Measurements from ENCODE around the gene MMADHC.
"Not testable (repeated sequence)": the region's sequence is repeated elsewhere in the genome, so short reads cannot be mapped to it uniquely, and the experiment has no call there.

MMADHC gene

DNA sequence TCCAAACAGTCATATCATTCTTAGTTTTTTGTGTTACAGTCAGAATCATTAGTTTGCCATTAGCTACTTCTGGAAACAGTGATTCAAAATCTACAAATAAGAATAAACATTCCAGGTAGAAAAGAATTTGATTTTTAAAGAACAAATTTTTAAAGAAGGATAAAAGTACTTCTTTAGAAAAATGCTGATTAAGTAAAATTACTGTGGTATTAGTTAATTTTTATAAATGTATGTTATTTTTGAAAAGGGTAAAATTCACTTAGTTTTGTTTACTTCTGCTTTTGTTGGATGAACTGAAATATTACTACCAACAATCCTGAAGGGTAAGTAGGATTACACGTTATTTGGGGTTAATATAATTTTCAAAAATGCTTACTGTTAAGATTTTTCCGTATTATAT is 11.8 kb downstream of the MMADHC start:
- H3K4me1 Mint-ChIP-seq, result peaks cover 30% of the 10 kb centered on the region
- peaks cover 37% of the 10 kb centered on the region for H3K36me3 Mint-ChIP-seq (ENCODE audit: low read depth)
- DNase-seq, result no peak
- no peak overlapping the region for H3K4me3 Mint-ChIP-seq
- ATAC-seq, result no peak
- no peaks in the 10 kb centered on the region for H3K27me3 Mint-ChIP-seq
- no peak overlapping the region for H3K27ac Mint-ChIP-seq
- no peaks in the 10 kb centered on the region for H3K9me3 Mint-ChIP-seq

DNA sequence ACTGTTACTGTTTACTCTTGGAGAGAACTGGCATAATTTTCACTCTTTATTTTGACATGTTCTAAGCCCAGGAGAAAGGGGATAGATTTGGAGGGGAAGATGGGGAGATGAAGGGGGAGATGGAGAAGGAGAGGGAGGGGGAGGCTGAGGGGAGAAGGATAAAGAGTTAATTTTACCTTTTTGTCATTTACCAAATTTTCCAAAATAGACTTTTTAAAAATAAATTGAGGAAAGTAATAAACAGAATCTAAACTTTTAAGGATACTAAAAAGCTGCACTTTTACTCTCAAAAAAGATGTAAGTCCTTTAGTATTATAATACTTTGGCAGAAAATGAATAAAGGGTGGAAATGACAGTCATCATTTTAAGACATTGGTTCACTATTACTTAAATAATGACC is 12.3 kb downstream of the MMADHC start:
- peaks cover 34% of the 10 kb centered on the region for H3K36me3 Mint-ChIP-seq (ENCODE audit: low read depth)
- peaks cover 27% of the 10 kb centered on the region for H3K4me1 Mint-ChIP-seq
- no peaks in the 10 kb centered on the region for H3K9me3 Mint-ChIP-seq
- no peak for DNase-seq
- H3K27me3 Mint-ChIP-seq, result no peaks in the 10 kb centered on the region
- no peak overlapping the region for H3K27ac Mint-ChIP-seq
- H3K4me3 Mint-ChIP-seq, result no peak overlapping the region
- no peak for ATAC-seq

DNA sequence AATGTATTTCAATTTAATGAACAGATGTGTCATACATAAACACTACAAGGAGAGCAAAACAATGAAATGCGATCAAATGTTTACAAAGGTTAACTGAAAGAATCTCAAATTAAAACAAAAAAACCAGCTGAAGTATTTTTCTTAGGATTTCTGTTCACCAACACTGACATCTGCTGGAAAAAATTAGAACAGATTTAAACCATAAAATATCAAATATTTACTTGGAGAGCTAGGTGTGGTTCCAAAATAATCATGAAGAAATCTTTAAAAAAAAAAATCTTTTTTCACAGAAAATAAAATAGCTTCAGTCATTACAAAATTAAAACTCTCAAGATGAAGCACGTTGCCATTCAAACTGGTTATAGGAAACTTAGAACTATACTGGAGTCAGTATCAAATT is 13.8 kb downstream of the MMADHC start:
- Mint-ChIP-seq H3K27me3 (no peaks in the 10 kb centered on the region), H3K9me3 (no peaks in the 10 kb centered on the region), H3K4me3 (no peak overlapping the region), H3K36me3 (ENCODE audit: low read depth) (peaks cover 37% of the 10 kb centered on the region), H3K4me1 (peaks cover 18% of the 10 kb centered on the region), H3K27ac (no peak overlapping the region)
- no peak for ATAC-seq
- DNase-seq, result no peak

DNA sequence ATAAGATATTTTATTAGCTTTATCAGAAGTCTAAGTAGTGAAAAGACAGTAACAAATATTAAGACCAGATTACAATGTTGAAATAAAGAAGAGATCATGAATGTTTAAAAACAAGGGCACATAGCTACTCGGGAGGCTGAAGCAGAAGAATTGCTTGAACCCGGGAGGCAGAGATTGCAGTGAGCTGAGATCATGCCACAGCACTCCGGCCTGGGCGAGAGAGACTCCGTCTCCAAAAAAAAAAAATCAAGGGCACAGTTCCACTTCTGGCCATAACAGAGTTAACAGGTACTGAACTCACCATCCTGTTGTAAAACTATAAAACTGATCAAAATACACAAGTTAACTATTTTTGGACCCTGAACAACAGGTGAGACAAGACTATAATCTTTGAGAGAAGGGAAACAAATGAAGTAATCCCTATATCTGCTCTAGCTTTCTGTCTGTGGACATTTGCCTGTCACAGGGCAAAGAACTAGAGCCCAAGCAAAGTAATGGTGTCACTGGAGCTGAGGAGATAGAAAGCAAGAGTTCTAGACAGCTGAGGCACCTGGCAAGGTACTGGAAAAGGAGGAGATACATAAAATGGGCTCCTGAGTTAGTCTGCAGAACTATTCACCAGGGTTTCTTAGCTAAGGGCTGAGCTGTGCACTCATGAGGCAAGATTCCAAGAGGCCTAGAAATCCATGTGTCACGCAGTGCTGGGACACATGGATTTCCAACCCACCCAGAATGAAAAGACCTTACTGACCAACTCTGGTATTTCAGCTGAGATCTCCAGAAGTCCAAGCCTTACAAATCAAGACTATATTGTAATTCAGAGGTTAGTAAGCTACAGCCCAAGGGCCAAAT is 15.2 kb downstream of the MMADHC start:
- DNase-seq, result no peak
- Mint-ChIP-seq H3K4me3 (no peak overlapping the region), H3K36me3 (ENCODE audit: low read depth) (peaks cover 37% of the 10 kb centered on the region), H3K9me3 (no peaks in the 10 kb centered on the region), H3K27ac (peak overlapping the region; percentile 70), H3K27me3 (no peaks in the 10 kb centered on the region), H3K4me1 (peaks cover 11% of the 10 kb centered on the region)
- ATAC-seq, result no peak

DNA sequence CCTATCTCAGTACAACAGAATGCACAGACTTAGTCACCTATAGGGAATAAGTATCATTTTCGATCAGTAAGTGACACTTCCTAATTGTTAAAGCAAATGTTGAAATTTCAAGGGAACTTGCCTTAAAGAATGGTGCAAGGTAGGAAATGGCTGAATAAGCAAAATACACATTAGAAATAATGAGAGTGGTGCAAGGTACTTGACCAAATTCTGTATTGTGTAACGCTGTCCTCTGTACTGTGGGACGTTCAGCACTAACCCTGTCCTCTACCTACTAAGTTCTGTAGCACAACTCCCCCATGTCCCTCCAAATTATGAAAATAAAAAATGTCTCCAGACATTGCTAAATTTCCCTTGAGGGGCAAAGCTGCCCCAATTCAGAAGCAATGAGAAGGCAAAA is 19.4 kb downstream of the MMADHC start:
- no peak overlapping the region for H3K27ac Mint-ChIP-seq
- H3K4me3 Mint-ChIP-seq, result no peak overlapping the region
- no peaks in the 10 kb centered on the region for H3K27me3 Mint-ChIP-seq
- ATAC-seq (no peak), DNase-seq (no peak)
- no peaks in the 10 kb centered on the region for H3K4me1 Mint-ChIP-seq
- no peaks in the 10 kb centered on the region for H3K9me3 Mint-ChIP-seq
- peaks cover 30% of the 10 kb centered on the region for H3K36me3 Mint-ChIP-seq (ENCODE audit: low read depth)

DNA sequence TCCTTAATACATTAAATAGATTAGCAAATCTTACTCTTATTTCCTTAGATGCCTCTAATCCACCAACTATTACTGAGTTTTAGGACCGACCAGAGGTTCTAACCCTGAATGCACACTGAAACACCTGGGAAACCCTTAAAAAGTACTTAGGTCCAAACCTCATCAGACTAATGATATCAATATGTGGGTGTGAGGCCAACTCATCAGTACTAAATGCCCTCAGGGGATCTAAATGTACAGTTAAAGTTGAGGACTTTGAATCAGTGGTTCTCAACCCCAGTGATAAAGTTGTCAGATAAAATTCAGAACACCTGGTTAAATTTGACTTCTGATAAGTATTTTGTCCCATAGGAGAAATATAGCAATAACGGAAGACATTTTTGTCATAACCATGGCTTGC is 20.9 kb downstream of the MMADHC start:
- no peaks in the 10 kb centered on the region for H3K27me3 Mint-ChIP-seq
- H3K9me3 Mint-ChIP-seq, result no peaks in the 10 kb centered on the region
- H3K4me1 Mint-ChIP-seq, result no peaks in the 10 kb centered on the region
- H3K27ac Mint-ChIP-seq, result no peak overlapping the region
- H3K4me3 Mint-ChIP-seq, result no peak overlapping the region
- ATAC-seq, result no peak
- H3K36me3 Mint-ChIP-seq (ENCODE audit: low read depth), result peaks cover 22% of the 10 kb centered on the region
- DNase-seq, result no peak

DNA sequence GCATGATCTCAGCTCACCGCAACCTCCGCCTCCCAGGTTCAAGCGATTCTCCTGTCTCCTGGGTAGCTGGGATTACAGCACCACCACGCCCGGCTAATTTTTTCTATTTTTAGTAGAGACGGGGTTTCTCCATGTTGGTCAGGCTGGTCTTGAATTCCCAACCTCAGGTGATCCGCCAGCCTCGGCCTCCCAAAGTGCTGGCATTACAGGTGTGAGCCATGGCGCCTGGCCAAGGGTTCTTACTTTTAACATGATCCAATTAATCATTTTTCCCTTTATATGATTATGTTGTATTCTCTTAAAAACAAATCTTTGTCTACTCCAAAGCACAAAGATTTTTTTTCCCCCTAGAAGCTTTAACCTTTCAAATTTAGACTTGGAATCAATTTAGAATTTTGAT is 21.9 kb downstream of the MMADHC start:
- not testable (repeated sequence) for H3K9me3 Mint-ChIP-seq, H3K4me1 Mint-ChIP-seq, H3K27ac Mint-ChIP-seq, H3K4me3 Mint-ChIP-seq, H3K27me3 Mint-ChIP-seq, DNase-seq, ATAC-seq
- H3K36me3 Mint-ChIP-seq (ENCODE audit: low read depth), result peaks cover 22% of the 10 kb centered on the region

DNA sequence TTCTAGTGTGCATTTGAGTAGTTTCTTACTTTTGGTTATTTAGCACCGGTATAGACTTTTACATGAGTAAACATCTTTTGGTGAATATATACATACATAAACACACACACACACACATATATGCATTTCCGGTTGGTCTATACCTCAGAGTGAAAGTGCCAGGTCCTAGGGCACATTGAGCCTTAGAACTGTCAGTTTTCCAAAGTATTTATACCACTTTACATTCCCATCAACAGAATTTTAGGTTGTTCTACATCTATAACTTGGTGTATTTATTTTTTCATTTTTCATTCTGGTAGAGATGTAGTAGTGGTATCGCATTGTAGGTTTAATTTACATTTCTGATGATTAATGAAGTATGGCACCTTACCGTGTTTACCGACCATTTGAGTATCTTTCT is 22.6 kb downstream of the MMADHC start:
- no peaks in the 10 kb centered on the region for H3K27me3 Mint-ChIP-seq
- H3K9me3 Mint-ChIP-seq, result no peaks in the 10 kb centered on the region
- ATAC-seq (no peak), DNase-seq (no peak)
- no peak overlapping the region for H3K27ac Mint-ChIP-seq
- H3K36me3 Mint-ChIP-seq (ENCODE audit: low read depth), result peaks cover 20% of the 10 kb centered on the region
- H3K4me1 Mint-ChIP-seq, result no peaks in the 10 kb centered on the region
- no peak overlapping the region for H3K4me3 Mint-ChIP-seq

DNA sequence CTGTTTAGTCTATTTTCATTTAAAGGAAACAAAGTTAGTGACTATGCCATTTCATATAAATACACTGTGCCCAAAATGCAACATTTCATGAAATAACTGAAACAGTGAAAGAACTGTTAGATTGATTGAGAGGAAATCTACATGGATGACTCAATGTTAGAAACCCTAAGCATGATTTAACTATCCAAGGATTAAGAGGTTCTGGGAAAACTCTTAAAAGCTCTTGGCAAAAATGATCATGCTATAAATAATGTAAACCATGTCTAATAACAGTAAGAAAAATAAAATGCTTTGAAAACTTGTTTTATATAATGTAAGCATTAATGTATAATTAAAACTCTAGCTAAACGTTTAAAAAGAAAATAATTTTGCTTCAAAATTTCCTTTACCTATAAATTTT is 23.5 kb downstream of the MMADHC start:
- no peaks in the 10 kb centered on the region for H3K27me3 Mint-ChIP-seq
- H3K36me3 Mint-ChIP-seq (ENCODE audit: low read depth), result peaks cover 16% of the 10 kb centered on the region
- no peak overlapping the region for H3K27ac Mint-ChIP-seq
- H3K9me3 Mint-ChIP-seq, result no peaks in the 10 kb centered on the region
- ATAC-seq (no peak), DNase-seq (no peak)
- no peak overlapping the region for H3K4me3 Mint-ChIP-seq
- H3K4me1 Mint-ChIP-seq, result no peaks in the 10 kb centered on the region

DNA sequence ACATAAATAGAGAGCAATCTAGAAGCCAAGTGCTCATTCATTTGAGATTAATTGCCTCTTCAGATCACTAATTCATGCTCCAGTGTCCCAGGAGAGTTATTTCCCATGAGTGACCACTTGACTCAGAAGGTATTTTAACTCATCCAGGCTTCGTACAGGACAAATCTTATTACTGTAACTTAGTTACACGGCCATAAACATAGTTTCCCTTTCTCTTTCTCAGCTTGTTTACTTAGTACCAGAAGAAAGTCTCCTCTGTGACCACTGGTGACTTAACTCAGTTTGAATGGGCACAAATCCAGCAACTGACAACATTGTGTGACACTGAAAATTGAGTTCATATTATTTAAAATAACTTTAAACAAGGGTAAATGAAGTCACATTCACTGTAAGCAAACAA is 25.3 kb downstream of the MMADHC start:
- Mint-ChIP-seq H3K4me1 (no peaks in the 10 kb centered on the region), H3K4me3 (no peak overlapping the region), H3K27me3 (no peaks in the 10 kb centered on the region), H3K27ac (no peak overlapping the region), H3K36me3 (ENCODE audit: low read depth) (peaks cover 4% of the 10 kb centered on the region), H3K9me3 (no peaks in the 10 kb centered on the region)
- DNase-seq, result no peak
- no peak for ATAC-seq

DNA sequence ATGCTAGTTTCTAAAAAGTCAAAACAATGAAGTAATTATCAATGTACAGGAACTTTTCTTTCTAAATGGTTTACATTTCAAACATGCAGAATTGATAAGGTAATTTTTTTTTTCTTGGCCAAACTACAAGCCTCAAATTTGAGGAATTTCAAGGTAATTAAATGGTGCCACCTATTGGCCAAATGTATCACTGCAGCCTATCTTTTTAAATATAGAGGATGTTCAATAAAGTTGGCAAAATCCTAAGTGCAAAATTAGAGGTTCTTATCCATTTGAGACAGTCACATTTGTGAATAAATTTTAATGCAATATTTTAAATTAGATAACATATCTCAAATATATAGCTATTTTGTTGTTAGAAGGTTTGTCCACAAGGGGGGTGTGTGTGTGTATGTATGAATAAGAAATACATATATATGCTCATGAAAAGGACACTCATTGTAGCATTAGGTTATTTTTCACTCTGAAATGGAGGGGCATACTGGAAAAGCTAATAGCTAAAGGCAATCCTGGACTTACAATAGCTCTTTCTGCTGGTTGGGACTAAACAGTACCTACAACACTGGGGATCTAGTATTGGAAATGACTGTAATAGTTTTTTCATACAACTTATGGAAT is 26.2 kb downstream of the MMADHC start:
- peak; percentile 5 for DNase-seq
- H3K4me3 Mint-ChIP-seq, result no peak overlapping the region
- no peaks in the 10 kb centered on the region for H3K9me3 Mint-ChIP-seq
- no peaks in the 10 kb centered on the region for H3K27me3 Mint-ChIP-seq
- no peaks in the 10 kb centered on the region for H3K4me1 Mint-ChIP-seq
- H3K36me3 Mint-ChIP-seq (ENCODE audit: low read depth), result no peaks in the 10 kb centered on the region
- no peak for ATAC-seq
- no peak overlapping the region for H3K27ac Mint-ChIP-seq

DNA sequence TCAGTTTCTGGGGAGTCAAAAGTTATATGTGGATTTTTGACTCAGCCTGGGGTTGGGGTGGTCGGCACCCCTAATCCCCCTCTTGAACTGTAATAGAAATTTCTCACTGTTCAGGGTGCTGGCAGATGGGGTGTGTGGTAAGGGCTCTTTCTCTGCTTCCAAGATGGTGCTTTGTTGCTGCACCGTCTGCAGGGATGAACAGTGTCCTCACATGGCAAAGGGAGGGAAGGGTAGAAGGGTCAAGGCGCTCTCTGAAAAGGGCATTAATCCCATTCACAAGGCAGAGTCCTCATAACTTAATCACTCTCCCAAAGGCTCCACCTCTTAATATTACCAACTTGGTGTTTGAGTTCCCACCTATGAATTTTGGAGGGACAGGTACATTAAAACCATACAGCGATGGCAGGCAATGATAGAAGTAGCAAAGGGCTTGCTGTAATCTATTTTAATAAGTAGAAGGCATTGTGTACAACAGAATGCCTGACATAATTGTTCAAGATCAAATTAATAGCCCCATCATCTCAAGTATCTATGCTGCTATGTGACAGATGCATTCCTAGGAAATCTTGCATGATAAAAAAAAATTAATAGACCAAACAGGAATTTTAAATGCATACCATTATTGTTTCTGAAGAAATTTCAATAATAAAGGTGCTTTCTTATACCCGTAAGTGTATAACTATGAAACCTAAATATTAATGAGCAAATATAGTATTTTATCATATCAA is 28.1 kb downstream of the MMADHC start:
- Mint-ChIP-seq H3K27me3 (no peaks in the 10 kb centered on the region), H3K9me3 (no peaks in the 10 kb centered on the region), H3K36me3 (ENCODE audit: low read depth) (no peaks in the 10 kb centered on the region), H3K27ac (no peak overlapping the region), H3K4me3 (no peak overlapping the region), H3K4me1 (no peaks in the 10 kb centered on the region)
- no peak for ATAC-seq
- no peak for DNase-seq

DNA sequence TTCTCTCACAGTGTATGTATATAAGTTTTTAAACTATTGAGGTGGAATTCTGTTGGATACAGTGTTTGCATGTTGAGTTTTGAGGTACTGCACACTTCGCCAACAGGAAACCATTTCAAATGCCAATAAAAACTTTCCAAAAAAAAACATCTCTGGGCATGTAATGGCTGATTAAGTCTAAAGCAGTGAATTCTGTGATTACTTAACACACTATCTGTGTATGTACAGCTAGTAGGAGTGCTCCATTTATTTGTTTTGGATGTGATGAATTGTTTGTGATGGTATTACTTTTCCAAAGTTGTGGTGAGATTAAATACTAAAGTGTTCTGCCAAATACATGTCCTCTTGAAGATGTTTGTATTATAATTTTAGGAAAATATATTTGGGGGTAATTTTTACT is 31.1 kb downstream of the MMADHC start:
- Mint-ChIP-seq H3K27me3 (no peaks in the 10 kb centered on the region), H3K4me1 (no peaks in the 10 kb centered on the region), H3K4me3 (no peak overlapping the region), H3K36me3 (ENCODE audit: low read depth) (no peaks in the 10 kb centered on the region), H3K9me3 (no peaks in the 10 kb centered on the region), H3K27ac (no peak overlapping the region)
- ATAC-seq, result no peak
- DNase-seq, result no peak

DNA sequence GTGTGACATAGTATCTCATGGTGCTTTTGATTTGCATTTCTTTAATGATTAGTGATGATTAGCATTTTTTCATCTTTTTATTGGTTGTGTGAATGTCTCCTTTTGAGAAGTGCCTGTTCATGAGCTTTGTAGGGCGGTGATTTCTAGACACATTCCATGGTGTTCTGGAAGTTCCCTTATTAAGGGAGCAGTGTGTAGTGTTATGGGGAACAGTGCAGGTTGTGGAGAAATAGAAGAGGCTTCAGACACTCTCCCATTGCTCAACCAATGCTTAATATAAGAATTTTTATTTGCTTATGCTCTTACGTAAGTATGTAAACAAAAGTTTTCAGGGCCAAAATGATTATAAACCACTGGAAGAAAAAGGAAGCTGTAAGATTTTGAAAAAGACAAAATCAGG is 34.7 kb downstream of the MMADHC start:
- H3K4me3 Mint-ChIP-seq, result no peak overlapping the region
- no peaks in the 10 kb centered on the region for H3K36me3 Mint-ChIP-seq (ENCODE audit: low read depth)
- ATAC-seq (no peak), DNase-seq (no peak)
- H3K9me3 Mint-ChIP-seq, result no peaks in the 10 kb centered on the region
- H3K27me3 Mint-ChIP-seq, result no peaks in the 10 kb centered on the region
- H3K27ac Mint-ChIP-seq, result no peak overlapping the region
- no peaks in the 10 kb centered on the region for H3K4me1 Mint-ChIP-seq

DNA sequence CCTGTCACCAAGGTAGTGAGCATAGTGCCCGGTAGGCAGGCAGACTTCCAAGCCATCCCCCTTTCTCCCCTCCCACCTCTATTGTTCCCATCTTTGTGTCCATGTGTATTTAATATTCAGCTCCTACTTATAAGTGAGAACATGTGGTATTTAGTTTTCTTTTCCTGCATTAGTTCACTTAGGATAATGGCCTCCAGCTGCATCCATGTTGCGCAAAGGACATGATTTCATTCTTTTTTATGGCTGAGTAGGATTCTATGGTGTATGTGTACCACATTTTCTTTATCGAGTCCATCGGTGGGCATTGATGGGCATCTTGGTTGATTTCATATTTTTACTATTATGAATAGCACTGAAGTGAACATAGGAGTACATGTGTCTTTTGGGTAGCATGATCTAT is 35.3 kb downstream of the MMADHC start:
- ATAC-seq (no peak), DNase-seq (no peak)
- no peaks in the 10 kb centered on the region for H3K27me3 Mint-ChIP-seq
- H3K4me1 Mint-ChIP-seq, result no peaks in the 10 kb centered on the region
- no peak overlapping the region for H3K27ac Mint-ChIP-seq
- H3K36me3 Mint-ChIP-seq (ENCODE audit: low read depth), result no peaks in the 10 kb centered on the region
- no peaks in the 10 kb centered on the region for H3K9me3 Mint-ChIP-seq
- no peak overlapping the region for H3K4me3 Mint-ChIP-seq
